Activated CD8-positive, alpha-beta memory T cell treated with anti-CD3 and anti-CD28 coated beads, Interleukin-2, amount 50 U/mL, for 48 hours (primary cell): Measurements from ENCODE around the gene SHANK3.

ENCODE experiments used
- DNase-seq: peaks from one replicate; pipeline ENCODE4 v3.0.0-alpha.2; 2020

SHANK3 gene

GRCh38 chr22:50678651-50679521, 6.3 kb downstream of the SHANK3 start:
- DNase-seq: no peak

GRCh38 chr22:50683086-50683993, 10.7 kb downstream of the SHANK3 start:
- no peak for DNase-seq

GRCh38 chr22:50683994-50684371, 11.4 kb downstream of the SHANK3 start:
- no peak for DNase-seq

- DNase-seq: no peak
Measured at GRCh38 chr22:50684501-50684900, 11.9 kb downstream of the SHANK3 start.

- no peak for DNase-seq
Measured at GRCh38 chr22:50684986-50685385, 12.4 kb downstream of the SHANK3 start.

DNA sequence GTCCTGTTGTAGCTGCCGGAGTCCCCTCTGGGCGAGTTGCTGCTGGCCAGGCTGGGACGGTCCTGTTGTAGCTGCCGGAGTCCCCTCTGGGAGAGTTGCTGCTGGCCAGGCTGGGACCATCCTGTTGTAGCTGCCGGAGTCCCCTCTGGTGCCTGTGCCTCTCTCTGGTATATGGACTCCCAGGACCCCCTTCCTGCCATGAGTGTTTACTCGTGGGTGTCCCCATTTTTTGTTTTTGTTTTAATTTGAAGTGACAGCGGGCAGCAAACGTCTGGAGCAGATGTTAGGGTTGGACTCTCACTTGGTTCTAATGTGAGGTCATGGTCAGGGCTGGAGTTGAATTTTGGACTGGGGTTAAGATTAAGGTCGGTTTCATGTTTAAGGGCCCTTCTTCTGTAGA, 14.2 kb downstream of the SHANK3 start:
- DNase-seq: no peak

- no peak for DNase-seq
Measured at GRCh38 chr22:50687829-50688228, 15.2 kb downstream of the SHANK3 start.

- DNase-seq: peak; percentile 42
Measured at GRCh38 chr22:50688448-50688847, 15.8 kb downstream of the SHANK3 start.

GRCh38 chr22:50691521-50691920, 18.9 kb downstream of the SHANK3 start:
- no peak for DNase-seq

GRCh38 chr22:50693462-50693861, 20.8 kb downstream of the SHANK3 start:
- no peak for DNase-seq

DNA sequence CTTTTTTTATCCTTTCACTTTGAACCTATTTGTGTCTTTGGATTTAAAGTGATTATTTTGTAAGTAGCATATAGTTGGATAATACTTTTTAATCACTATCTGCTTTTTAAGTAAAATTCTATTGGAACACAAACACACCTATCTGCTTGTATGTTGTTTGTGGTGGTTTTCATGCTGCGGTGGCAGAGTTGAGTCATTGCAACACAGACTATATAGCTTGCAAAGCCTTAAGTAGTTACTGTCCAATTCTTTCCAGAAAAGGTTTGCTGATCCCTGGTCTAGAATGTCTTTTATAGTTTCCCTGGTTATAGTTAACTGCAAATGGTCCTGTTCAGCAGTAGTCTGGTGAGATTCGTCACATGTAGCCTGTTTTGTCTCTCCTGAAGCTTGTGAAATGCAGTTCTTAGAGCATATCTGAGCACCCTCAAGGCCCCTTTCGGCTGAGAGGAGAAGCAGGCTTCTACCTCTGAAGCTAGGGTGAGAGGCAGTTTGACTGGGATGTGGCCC, 21.5 kb downstream of the SHANK3 start:
- DNase-seq: no peak

DNA sequence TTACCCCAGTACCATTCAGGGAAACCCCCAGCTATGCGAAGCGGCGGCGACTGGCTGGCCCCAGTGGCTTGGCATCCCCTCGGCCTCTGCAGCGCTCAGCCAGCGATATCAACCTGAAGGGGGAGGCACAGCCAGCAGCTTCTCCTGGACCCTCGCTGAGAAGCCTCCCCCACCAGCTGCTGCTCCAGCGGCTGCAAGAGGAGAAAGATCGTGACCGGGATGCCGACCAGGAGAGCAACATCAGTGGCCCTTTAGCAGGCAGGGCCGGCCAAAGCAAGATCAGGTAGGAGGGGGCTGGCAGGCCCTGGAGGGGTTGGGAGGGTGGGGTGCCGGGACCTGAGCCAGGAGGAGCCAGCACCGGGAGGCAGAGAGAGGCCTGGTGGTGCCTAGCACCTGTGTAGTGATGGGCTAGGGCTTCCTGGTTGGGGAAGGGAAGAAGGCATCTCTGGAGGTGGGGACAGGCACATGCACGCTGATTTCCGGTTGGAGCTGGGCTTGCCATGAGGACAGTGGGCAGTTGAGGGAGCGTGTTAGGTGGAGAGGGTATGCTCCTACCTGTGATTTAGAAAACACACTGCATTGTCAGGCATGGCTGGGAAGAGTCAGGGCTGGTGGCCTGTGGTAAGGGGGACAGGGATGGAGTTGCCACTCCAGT, 22.3 kb downstream of the SHANK3 start:
- DNase-seq: no peak

- DNase-seq: no peak
Measured at GRCh38 chr22:50695421-50696250, 23.0 kb downstream of the SHANK3 start.

DNA sequence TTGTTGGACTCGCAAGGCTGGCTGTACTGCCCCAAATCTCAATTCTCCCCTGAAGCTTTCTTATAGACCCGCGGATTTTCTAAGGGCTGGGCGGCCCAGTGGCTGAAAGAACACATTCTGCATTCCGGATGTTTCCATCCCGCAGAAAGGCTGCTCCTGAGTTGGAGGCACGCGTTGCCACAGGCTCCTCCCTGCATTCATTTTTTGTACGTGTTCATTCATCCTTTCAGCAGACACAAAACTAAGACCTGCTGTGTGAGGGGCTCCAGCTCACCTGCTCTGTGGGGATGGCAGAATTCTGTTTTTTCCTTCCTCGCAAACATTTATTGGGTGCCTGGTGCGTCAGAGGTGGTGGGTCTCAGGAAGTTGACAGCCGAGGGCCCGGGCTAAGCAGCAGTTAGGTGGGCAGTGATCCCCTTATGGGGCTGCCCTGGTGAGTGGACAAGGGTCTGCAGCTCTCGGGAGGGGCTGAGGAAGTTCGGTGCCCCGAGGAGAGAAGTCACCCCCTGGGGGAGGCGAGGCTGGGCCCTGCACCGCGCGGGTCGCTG, 23.7 kb downstream of the SHANK3 start:
- no peak for DNase-seq

DNA sequence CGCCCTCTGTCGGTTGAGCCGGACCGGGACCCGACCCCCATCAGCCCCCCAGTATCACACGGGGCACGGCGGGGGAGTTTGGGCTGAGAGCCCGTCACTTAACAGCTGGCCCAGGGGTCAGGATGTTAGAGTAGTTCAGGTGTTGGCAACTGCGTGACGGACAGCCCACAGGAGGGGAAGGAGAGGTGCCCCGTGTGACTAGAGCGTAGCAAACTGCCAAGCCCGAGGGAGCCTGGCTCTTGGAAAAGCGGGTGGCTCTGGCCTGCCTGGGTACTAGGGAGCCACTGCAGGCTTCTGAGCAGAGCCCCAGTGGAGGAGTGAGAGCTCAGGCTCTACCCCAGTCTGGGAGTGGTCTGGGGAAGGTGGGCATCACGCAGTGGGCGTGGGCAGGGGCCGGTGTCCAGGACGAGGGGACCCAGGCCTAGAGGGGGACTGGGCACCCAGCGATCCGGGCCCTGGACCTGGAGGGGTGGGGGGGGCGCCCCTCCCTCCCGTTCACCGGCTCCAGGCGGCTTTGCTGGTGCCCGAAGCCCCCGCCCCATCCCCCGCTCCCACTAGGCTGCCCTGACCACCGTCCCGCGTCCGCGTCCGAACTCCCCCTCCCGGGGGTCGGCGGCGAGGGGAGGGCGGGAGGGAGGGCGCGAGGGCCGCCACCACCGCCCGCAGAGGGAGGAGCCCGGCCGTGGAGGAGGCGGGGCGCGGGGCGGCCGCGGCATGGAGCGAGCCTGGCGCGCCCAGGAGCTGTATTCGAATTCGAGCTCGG, 24.4 kb downstream of the SHANK3 start:
- no peak for DNase-seq

GRCh38 chr22:50697667-50698506, 25.3 kb downstream of the SHANK3 start:
- no peak for DNase-seq

DNA sequence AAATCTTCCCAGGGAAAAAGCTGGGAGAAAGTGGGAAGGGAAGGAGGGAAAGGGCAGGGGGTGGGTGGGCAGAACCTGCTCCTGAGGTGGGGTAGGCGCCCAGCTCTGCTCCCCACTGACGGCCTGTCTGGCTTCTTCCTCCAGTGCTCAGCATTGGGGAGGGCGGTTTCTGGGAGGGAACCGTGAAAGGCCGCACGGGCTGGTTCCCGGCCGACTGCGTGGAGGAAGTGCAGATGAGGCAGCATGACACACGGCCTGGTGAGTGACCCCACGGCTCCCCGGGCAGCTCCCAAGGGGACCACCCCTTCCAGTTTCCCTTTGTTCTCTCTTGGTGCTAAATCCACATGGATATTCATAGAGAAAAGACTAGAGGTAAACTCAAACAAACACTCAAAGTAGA, 25.9 kb downstream of the SHANK3 start:
- DNase-seq: no peak

GRCh38 chr22:50699001-50699755, 26.6 kb downstream of the SHANK3 start:
- no peak for DNase-seq

- DNase-seq: no peak
Measured at GRCh38 chr22:50699756-50700386, 27.2 kb downstream of the SHANK3 start.
